ENCODE data around the gene ELOA2. TPM values are rescaled to one million over a fixed set of nuclear protein-coding genes. Genes with fewer than 3 reads are reported as not detected.

ELOA2 gene
- total RNA-seq, 1 experiment from 2014 or later: not detected

DNA sequence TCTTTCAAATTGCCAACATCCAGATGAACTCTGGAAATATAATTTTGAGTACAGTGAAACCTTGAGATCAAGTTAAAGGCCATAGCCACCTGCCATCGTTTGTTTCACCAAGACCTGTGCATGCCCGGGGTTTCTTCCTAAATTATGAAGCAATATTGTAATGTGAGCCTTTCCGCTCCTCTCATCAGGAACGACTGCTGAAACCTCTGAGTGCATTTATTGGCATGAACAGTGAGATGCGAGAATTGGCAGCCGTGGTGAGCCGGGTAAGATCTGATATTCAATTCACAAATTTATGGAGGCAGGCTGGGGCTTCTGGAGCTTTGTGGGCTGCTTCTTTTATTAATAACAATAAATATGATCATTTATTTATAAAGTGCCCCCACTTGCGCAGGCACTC, 27.7 kb upstream of the ELOA2 start:
- no peaks in the 10 kb centered on the region for H3K9me2 ChIP-seq (replicated peaks; ENCODE audit: low read length)
- H3K36me3 ChIP-seq (ENCODE audit: low read depth, low read length): no peaks in the 10 kb centered on the region
- DNase-seq (no peak), ATAC-seq (no peak)
- no peak for TF ChIP-seq EZH2 (IDR thresholded peaks at IDR 0.05; ENCODE audit: low read length, unreplicated experiment)
- no peak for TF ChIP-seq EZH2phosphoT487 (IDR thresholded peaks at IDR 0.05; ENCODE audit: borderline replicate concordance, low read length)
- TF ChIP-seq, protein P1, sequence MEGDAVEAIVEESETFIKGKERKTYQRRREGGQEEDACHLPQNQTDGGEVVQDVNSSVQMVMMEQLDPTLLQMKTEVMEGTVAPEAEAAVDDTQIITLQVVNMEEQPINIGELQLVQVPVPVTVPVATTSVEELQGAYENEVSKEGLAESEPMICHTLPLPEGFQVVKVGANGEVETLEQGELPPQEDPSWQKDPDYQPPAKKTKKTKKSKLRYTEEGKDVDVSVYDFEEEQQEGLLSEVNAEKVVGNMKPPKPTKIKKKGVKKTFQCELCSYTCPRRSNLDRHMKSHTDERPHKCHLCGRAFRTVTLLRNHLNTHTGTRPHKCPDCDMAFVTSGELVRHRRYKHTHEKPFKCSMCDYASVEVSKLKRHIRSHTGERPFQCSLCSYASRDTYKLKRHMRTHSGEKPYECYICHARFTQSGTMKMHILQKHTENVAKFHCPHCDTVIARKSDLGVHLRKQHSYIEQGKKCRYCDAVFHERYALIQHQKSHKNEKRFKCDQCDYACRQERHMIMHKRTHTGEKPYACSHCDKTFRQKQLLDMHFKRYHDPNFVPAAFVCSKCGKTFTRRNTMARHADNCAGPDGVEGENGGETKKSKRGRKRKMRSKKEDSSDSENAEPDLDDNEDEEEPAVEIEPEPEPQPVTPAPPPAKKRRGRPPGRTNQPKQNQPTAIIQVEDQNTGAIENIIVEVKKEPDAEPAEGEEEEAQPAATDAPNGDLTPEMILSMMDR (conservative IDR thresholded peaks at IDR 0.05; ENCODE audit: low read depth, low read length): no peak
- H3K4me1 ChIP-seq (ENCODE audit: insufficient read depth, low read length): no peaks in the 10 kb centered on the region
- no peak overlapping the region for H3K4me2 ChIP-seq (ENCODE audit: low read length)
- no peak overlapping the region for H3K27ac ChIP-seq (ENCODE audit: low read length)
- H3K9me3 ChIP-seq (ENCODE audit: low read length): no peaks in the 10 kb centered on the region
- no TSS peak for BruUV-seq (replicated peaks)
- no peak overlapping the region for H2AFZ ChIP-seq (ENCODE audit: low read length)
- CTCF ChIA-PET: no interaction called here
- H3K9ac ChIP-seq (ENCODE audit: low read length): no peak overlapping the region
- H3F3A ChIP-seq (ENCODE audit: low read length, unreplicated experiment): no peaks in the 10 kb centered on the region
- H3K27me3 ChIP-seq (ENCODE audit: low read length): no peaks in the 10 kb centered on the region
- POLR2A ChIA-PET (ENCODE audit: unreplicated experiment): no interaction called here
- H3K79me2 ChIP-seq (ENCODE audit: low read length): no peaks in the 10 kb centered on the region
- H4K20me1 ChIP-seq (ENCODE audit: low read length): no peaks in the 10 kb centered on the region
- intact Hi-C loops (cut with micrococcal nuclease): no loop called here
- no peak overlapping the region for H3K4me3 ChIP-seq (ENCODE audit: low read length)

DNA sequence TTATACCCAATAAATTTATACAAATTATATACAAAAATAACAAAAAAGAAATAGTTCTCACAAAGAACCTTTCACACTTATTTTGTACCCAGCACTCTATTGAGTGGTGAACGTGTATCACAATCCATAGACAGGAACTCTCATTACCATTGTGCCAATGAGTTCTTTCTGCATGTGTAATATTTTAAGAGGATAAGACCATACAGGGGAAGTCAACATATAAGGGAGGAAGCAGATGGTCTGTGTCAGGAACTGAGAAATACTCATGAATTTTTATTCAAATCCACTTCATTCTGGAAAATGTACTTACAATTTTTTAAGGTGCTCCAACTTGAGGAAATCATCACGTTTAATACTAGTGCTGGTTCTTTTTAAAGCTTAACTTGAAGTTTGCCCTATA, 27.1 kb upstream of the ELOA2 start:
- DNase-seq (no peak), ATAC-seq (no peak)
- H3K4me2 ChIP-seq (ENCODE audit: low read length): no peak overlapping the region
- no peak for TF ChIP-seq EZH2phosphoT487 (IDR thresholded peaks at IDR 0.05; ENCODE audit: borderline replicate concordance, low read length)
- TF ChIP-seq, protein P1 (conservative IDR thresholded peaks at IDR 0.05; ENCODE audit: low read depth, low read length): no peak
- no peak overlapping the region for H3K27ac ChIP-seq (ENCODE audit: low read length)
- ChIA-PET CTCF (no interaction called here), POLR2A (ENCODE audit: unreplicated experiment) (no interaction called here)
- H3K9ac ChIP-seq (ENCODE audit: low read length): no peak overlapping the region
- H4K20me1 ChIP-seq (ENCODE audit: low read length): no peaks in the 10 kb centered on the region
- no peak overlapping the region for H3K4me3 ChIP-seq (ENCODE audit: low read length)
- H3K9me2 ChIP-seq (replicated peaks; ENCODE audit: low read length): no peaks in the 10 kb centered on the region
- no peaks in the 10 kb centered on the region for H3K4me1 ChIP-seq (ENCODE audit: insufficient read depth, low read length)
- no TSS peak for BruUV-seq (replicated peaks)
- no peaks in the 10 kb centered on the region for H3K27me3 ChIP-seq (ENCODE audit: low read length)
- H3F3A ChIP-seq (ENCODE audit: low read length, unreplicated experiment): no peaks in the 10 kb centered on the region
- H3K9me3 ChIP-seq (ENCODE audit: low read length): no peaks in the 10 kb centered on the region
- H3K36me3 ChIP-seq (ENCODE audit: low read depth, low read length): no peaks in the 10 kb centered on the region
- no peak overlapping the region for H2AFZ ChIP-seq (ENCODE audit: low read length)
- H3K79me2 ChIP-seq (ENCODE audit: low read length): no peaks in the 10 kb centered on the region
- intact Hi-C loops (cut with micrococcal nuclease): no loop called here

DNA sequence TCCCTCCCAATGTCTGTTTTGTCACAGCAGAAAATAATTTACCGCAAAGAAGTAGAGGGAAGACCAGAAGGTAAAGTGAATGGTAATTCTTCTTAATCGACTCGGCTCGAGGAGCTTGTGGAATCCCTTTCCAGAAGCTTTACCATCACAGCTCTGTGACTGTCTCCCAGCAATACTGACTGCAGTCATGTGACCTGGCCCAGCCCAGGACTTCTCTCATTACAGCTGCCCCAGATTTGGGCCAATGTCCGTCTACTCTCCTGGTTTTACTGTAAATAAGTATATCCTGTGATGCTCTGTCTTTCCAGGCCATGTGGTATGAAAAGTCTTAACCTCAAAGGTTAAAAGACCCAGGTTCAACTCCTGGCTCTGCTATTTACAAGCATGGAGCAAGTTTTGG, 18.9 kb upstream of the ELOA2 start:
- Histone ChIP-seq H3K4me1 (ENCODE audit: insufficient read depth, low read length) (no peaks in the 10 kb centered on the region), H3K9ac (ENCODE audit: low read length) (no peak overlapping the region), H3K9me3 (ENCODE audit: low read length) (no peaks in the 10 kb centered on the region), H3K27ac (ENCODE audit: low read length) (no peak overlapping the region), H3K27me3 (ENCODE audit: low read length) (no peaks in the 10 kb centered on the region), H3K36me3 (ENCODE audit: low read depth, low read length) (no peaks in the 10 kb centered on the region), H3K9me2 (replicated peaks; ENCODE audit: low read length) (no peaks in the 10 kb centered on the region), H3K79me2 (ENCODE audit: low read length) (no peaks in the 10 kb centered on the region), H3K4me2 (ENCODE audit: low read length) (no peak overlapping the region), H2AFZ (ENCODE audit: low read length) (no peak overlapping the region), H3F3A (ENCODE audit: low read length, unreplicated experiment) (no peaks in the 10 kb centered on the region), H3K4me3 (ENCODE audit: low read length) (no peak overlapping the region), H4K20me1 (ENCODE audit: low read length) (no peaks in the 10 kb centered on the region)
- intact Hi-C loops (cut with micrococcal nuclease): no loop called here
- ATAC-seq (no peak), DNase-seq (no peak)
- TF ChIP-seq EZH2phosphoT487 (IDR thresholded peaks at IDR 0.05; ENCODE audit: borderline replicate concordance, low read length): no peak
- TF ChIP-seq, protein P1 (conservative IDR thresholded peaks at IDR 0.05; ENCODE audit: low read depth, low read length): no peak
- no peak for TF ChIP-seq EZH2 (IDR thresholded peaks at IDR 0.05; ENCODE audit: low read length, unreplicated experiment)
- BruUV-seq (replicated peaks): no TSS peak
- POLR2A ChIA-PET (ENCODE audit: unreplicated experiment): no interaction called here
- CTCF ChIA-PET: no interaction called here
